Measurements from ENCODE around the gene CAMTA1.

DNA sequence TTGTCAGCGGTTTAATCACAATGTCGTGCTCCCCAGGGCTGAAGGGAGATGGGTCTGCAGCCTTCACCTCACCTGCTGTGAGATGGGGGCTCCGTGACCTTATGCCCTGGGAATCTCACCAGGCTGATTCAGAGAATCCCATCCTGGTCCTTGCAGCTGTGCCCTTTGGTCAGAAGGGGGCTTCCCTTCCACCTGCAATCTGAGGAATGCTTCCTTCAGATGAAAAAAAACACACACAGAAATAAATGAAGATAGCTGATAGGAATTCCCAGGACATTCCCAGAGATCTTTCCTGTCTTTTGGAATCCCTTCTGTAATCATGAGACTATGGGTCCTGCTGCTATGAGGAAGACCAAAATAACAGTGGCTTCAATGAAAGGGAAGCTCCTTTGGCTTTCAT, 858.8 kb downstream of the CAMTA1 start:
- TF ChIP-seq CTCF (conservative IDR thresholded peaks at IDR 0.05; ENCODE audit: low read depth, low read length), result no peak
- TF ChIP-seq EZH2 (IDR thresholded peaks at IDR 0.05; ENCODE audit: borderline replicate concordance, low read depth, low read length, poor library complexity, severe bottlenecking), result no peak

All from A673 (cell line).